GM18502 (cell line): ENCODE measurements around the gene AGBL1.
"Not testable (repeated sequence)": the region's sequence is repeated elsewhere in the genome, so short reads cannot be mapped to it uniquely, and the experiment has no call there.

ENCODE experiments used
- ATAC-seq: cut with Tn5 transposase; IDR thresholded peaks from one replicate; pipeline ENCODE4 v1.9.1; 2021; ENCODE audit warnings: mild to moderate bottlenecking; ENCODE audit not compliant: unreplicated experiment, poor library complexity

Gene AGBL1

GRCh38 chr15:86964271-86964670, 884.6 kb downstream of the AGBL1 start:
- ATAC-seq, result no peak

GRCh38 chr15:86968244-86968643, 888.6 kb downstream of the AGBL1 start:
- no peak for ATAC-seq

- no peak for ATAC-seq
These were observed 889.7 kb downstream of the AGBL1 start for GRCh38 chr15:86969364-86969763.

GRCh38 chr15:86973284-86973844, 893.7 kb downstream of the AGBL1 start:
- no peak for ATAC-seq

GRCh38 chr15:86988033-86988432, 908.4 kb downstream of the AGBL1 start:
- ATAC-seq, result no peak

- no peak for ATAC-seq
These were observed 942.1 kb downstream of the AGBL1 start for GRCh38 chr15:87021751-87022150.

- ATAC-seq, result no peak
These were observed 952.0 kb downstream of the AGBL1 start for GRCh38 chr15:87031540-87032230.

- ATAC-seq, result no peak
These were observed 952.6 kb downstream of the AGBL1 start for GRCh38 chr15:87032295-87032694.

GRCh38 chr15:87033056-87033455, 953.4 kb downstream of the AGBL1 start:
- no peak for ATAC-seq

GRCh38 chr15:87034886-87035285, 955.2 kb downstream of the AGBL1 start:
- ATAC-seq, result no peak

GRCh38 chr15:87038404-87038803, 958.7 kb downstream of the AGBL1 start:
- ATAC-seq, result no peak

- not testable (repeated sequence) for ATAC-seq
These were observed 962.9 kb downstream of the AGBL1 start for GRCh38 chr15:87042619-87043018.

- no peak for ATAC-seq
These were observed 966.1 kb downstream of the AGBL1 start for GRCh38 chr15:87045746-87046145.

- ATAC-seq, result no peak
These were observed 967.7 kb downstream of the AGBL1 start for GRCh38 chr15:87047203-87047965.
